ENCODE measurements around the gene GSKIP.

GRCh38 chr14:96370528-96370927 is 7.2 kb downstream of the GSKIP start:
- TF ChIP-seq TAF1 (IDR thresholded peaks at IDR 0.05; ENCODE audit: borderline replicate concordance, low read depth, low read length) (no peak), CTCF (IDR thresholded peaks at IDR 0.05) (no peak), EP300 (IDR thresholded peaks at IDR 0.05; ENCODE audit: borderline replicate concordance in 1 of 2, low read depth in 1 of 2, low read length in 1 of 2) (no peak), POLR2AphosphoS5 (IDR thresholded peaks at IDR 0.05; ENCODE audit: low read depth, low read length) (no peak), EZH2phosphoT487 (IDR thresholded peaks at IDR 0.05; ENCODE audit: borderline replicate concordance, low read depth) (no peak), PBX3 (IDR thresholded peaks at IDR 0.05) (no peak), JUND (IDR thresholded peaks at IDR 0.05) (no peak)
